GM21367 (cell line): ENCODE results near the gene SLC5A3.

Experiments used
- ATAC-seq: cut with Tn5 transposase; IDR thresholded peaks from one replicate; pipeline ENCODE4 v1.9.1; 2021; ENCODE audit not compliant: unreplicated experiment

The SLC5A3 gene

DNA sequence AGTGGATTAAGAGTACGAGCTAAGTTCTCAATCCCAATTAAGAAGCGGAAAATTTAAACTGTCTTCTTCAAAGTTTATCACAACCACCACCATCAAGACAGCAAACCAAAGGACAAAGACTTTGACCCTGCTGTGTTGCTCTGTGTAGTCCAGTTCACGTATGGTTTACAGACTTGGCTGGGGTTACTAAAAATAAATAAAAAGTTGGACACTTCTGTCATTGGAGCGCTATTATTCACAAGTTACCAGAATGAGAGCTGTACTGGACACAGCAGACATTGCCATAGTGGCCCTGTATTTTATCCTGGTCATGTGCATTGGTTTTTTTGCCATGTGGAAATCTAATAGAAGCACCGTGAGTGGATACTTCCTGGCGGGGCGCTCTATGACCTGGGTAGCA, 21.6 kb downstream of the SLC5A3 start:
- ATAC-seq, result no peak

DNA sequence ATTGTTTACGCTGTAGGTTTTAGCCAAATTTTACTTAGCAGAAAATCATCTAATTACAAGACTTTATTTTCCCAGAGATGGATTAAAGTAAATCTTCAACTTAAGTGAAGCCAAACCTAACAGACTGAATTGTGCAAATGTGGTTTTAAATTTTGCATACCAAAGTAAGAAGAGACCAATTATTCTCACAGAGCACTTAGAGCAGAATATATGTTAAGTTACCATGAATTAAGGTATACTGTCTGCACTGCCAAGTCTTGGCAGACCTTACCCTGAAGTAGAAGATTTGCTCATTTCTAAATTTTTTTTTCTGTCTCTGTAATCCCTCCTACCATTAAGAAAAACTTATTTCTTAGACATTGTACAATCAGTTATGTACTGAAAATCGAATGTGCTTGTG, 24.1 kb downstream of the SLC5A3 start:
- ATAC-seq, result no peak

DNA sequence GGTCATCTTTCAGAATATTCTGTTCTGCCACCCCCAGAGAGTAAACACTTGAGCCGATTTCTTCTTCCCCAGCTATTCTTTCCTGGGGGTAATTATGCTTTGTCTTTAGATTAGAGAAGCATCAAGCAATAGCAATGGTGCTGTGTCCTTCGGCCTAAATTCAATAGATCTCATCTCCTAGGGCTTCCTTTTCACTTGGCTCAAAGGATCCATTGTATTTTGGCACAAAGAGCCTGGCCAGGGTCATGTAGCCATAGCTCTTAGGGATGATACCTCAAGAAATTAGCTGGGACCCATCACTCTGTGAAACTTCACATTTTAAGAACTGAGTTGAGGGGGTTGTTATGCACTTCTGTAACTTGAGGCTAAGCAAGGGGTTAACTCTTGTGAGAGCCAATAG, 27.0 kb downstream of the SLC5A3 start:
- ATAC-seq, result no peak

DNA sequence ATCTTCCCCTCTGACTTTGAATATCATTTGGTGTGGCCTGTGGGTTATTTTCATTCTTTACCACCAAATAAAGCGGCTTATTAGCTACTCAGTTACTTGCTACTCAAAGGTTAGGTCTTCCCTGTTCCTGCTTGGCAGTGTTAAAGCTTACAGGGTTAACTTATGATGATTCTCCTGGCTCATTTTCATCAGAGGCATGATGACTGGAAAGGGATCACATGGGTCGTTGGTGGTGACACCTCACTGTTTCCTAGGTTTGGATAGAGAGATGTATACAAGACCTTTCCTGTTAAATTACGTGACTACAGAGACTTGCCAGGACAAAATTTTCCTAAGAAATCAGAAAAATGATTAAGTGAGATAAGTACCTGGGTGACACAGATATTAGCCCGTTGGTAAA, 27.4 kb downstream of the SLC5A3 start:
- no peak for ATAC-seq

DNA sequence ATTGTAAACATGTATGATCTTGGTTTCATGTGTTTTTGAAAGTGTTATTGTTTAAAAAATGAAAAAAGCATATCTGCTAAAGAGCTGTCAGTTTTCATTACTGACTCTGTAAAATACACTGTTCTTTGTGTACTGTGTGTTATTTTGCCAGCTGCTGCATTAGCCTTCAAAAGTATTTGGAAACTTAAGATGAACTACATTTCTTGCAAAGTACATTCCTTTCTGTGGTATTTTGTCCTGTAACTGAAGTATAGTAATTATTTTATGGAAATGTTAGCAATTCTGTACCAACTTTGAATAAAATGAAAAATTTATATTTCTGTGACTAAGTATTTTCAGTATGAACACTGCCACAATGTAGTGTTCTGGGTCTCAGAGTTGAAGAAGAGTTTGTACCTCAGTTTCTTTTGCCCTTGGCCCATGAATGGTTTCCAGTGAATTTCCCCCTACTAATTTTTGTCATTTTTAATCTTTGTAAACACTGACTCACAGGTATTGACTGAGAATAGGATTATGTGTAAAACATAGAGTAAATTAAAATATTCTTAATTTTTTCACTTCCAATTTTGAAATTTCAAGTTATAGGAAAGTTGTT, 32.7 kb downstream of the SLC5A3 start:
- no peak for ATAC-seq

DNA sequence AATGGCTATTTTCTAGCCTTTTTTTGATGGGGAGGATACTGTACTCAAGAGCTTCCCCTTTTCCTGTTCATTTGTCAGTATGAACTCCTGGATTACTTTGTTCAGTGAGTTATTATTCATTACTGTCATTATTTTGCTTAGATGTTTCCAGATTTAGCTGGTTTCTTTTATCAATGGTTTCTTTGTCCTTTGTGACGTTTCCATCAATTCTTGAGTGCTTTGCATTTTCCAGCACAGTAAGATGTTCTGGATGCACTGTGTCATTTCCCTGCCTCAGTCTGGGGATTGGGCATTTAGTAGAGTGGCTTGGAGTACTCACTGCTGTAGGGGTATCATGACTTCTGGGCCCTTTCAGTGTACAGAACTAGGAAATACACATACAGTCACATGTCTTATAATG, 34.2 kb downstream of the SLC5A3 start:
- ATAC-seq, result no peak

DNA sequence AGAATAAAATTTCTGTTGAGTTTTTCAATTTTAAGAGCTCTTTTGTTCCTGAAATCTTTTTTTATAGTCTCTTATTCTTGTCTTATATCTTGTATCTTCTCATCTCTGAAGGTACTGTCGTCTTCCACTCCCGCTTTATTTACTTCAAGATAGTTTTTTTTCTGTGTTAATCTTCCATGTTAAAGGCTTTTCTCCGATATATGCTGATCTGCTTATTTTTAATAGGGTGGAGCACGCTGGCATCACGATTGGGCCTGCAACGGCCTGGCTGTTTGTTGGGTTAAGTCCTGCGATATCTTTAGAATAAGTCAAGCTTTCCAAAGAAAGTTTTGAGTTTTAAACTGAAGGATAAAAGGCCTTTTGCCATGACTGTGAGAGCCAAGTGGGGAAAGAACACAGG, 35.7 kb downstream of the SLC5A3 start:
- no peak for ATAC-seq

DNA sequence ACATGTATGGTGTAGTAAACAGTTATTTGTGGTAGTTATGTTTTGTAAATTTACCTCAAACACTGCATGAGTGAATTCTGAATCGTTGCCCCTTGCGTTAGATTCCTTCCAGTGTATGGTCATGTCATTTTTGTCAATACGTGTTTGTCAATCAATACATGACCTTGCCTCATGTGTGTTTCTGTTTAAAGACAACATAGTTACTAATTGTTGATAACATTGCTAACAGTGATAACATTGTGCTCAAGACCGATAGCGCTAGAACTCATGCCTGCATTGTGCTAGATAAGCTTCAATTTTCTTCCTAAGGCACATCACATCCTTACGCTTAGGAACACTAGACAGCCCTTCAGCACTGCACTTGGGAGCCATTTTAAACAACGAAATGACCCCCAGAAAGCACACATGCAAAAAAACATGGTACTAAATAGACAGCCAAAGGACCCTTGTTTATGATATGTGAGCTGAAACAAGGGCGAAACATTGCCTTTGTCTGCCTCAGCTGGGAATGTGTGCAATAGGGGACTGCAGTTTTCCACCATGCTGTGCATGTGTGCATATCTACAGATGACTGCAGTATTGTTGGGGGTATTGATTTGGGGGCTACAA, 37.3 kb downstream of the SLC5A3 start:
- no peak for ATAC-seq

DNA sequence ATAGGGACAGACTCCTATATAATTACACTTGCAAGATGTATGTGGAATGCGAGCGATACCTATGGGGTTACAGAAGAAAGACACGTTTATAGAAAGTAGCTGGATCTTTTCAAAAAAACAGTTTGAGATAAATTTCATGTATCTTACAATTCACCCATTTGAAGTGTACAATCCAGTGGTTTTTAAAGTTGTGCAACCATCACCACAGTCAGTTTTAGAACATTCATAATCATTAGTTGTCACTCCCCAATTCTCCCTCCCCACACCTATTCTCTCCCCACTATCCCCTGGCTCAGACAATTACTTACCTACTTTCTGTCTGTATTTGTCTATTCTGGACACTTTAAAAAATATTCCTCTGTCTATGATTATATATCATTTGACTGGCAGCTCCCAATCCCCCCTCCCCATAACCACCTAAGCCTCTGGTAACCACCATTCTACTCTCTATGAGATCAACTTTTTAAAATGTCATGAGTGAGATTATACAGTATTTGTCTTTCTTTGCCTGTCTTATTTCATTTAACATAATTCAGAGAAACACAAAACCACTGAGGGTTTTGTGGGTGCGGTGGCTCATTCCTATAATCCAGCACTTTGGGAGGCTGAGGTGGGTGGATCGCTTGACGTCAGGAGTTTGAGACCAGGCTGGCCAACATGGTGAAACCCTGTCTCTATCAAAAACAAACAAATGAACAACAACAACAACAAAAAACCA, 39.1 kb downstream of the SLC5A3 start:
- ATAC-seq, result no peak

DNA sequence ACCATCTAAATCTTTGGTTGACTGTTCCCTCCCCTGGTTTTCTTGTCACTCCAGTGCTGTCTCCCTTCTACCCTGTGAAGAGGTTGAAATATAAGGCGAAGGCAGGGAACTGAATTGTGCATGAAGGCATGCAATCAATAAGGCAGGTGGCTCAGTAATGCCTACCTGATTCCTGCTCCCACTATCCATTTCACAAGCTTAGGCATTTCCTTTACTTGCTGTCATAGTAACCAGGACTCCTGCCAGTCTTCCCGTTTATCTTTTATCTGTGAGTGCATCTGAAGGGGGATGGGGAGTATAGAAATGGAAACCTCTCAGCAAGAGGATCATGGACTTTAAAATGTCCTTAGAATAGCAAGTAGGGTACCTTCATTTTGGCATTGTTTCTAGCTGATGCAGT, 40.5 kb downstream of the SLC5A3 start:
- no peak for ATAC-seq

DNA sequence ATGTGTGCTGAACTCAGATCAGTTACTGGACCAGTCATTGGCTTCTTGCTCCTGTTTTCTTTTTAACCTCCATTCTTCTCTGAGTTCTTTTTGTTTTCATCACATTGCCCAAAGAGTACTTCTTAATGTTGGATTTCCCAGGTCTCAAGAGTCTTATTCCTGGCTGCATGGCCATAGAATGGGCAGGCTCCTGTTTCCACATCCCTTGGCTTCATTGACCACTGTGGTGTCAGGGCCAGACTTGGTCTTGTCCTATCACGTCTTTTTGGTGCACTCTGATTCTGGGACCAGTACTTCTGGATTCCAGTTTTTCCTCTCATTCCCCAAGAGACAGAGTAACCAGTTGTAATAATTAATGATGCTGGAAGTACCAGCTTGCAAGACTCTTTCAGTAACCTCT, 41.8 kb downstream of the SLC5A3 start:
- no peak for ATAC-seq

DNA sequence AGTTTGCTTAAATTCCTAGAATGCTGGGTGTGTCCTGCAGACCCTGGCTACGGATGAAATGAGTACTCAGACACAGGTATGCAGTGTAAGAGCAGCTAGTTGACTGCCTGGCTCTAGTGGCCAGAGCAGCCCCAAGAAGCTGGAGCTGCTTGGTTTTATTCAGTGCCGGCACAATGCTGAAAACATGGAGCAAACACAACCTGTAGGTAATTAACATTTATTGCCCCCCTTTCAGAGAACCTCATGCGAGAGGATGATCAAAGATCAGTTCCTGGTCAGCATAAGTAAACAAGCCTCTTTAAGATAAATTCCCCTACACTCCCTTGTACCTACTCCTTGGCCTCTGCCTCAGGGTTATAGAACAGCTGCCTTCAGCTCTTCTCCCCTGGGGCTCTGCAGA, 43.2 kb downstream of the SLC5A3 start:
- no peak for ATAC-seq

DNA sequence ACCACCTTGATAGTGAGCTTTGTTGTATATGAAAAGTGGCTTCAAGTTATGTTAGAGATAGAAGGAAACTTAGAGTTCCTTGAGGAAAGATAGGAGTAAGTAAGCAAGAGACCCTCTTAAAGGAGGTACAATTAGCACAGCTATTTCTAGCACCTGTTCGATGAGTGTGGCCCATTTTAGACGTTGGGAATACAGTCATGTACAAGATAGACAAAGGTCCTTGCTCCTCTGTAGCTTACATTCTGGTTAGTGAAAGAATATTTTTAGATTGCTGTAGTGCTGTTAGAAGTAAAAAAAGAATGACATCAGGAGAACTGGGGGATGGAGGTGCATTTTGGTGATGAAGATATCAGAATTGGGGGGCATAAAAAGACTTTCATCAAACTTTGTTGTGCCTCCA, 47.5 kb downstream of the SLC5A3 start:
- no peak for ATAC-seq

DNA sequence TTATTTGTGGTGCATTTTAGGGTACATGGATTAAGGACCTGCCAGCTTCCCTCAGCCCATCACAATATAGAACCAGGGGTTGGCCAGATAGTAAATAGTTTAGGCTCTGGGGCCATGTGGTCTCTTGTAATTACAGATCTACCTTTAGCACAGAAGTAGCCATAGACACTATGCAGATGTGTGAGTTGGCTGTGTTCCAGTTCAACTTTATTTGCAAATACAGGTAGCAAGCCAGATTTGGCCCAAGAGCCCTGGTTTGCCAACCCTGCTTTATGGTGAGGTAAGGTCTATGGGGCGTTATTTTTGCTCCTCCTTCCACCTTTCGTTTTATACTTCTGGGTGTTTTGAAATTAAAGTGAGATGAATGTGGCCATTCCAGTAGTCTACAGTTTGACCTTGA, 48.7 kb downstream of the SLC5A3 start:
- no peak for ATAC-seq
